SH-SY5Y (cell line): Measurements from ENCODE around the gene ZNF581.

ENCODE experiments used
- GATA2 ChIP-seq: IDR thresholded peaks from 2 replicates; pipeline ENCODE4 v1.6.1; 2011; ENCODE audit warnings: mild to moderate bottlenecking, low read depth, low read length
- GATA3 ChIP-seq: IDR thresholded peaks from 2 replicates; pipeline ENCODE4 v1.6.1; 2011; ENCODE audit warnings: low read depth, mild to moderate bottlenecking, low read length, moderate library complexity

GRCh38 chr19:55691561-55692481, 48.4 kb downstream of the ZNF581 start:
- TF ChIP-seq GATA3 (no peak), GATA2 (no peak)
